T-cell (primary cell): ENCODE data around the gene CRIP1. TPM values are rescaled to one million over a fixed set of nuclear protein-coding genes. Genes with fewer than 3 reads are reported as not detected.

Source experiments
- ATAC-seq, 4 experiments: fragments of 200-7000 bp in 3 of 4; fragments of 150-1000 bp in 1 of 4; cut with Tn5 transposase; replicated peaks in 1 of 4; 1 replicate in 3 of 4; 2 replicates in 1 of 4; pipeline ENCODE4 v1.10.0; 2021; ENCODE audit warnings: moderate library complexity in 3 of 4, mild to moderate bottlenecking in 2 of 4, moderate number of reproducible peaks in 1 of 4
- CTCF ChIA-PET, 2 donors: fragments of 300-600 bp; sonication (Branson Sonifier 250); formaldehyde crosslinking; loops; one replicate each; lab custom pipeline; 2022; ENCODE audit warnings: antibody characterized with exemption in 2 of 2; lab: Charles Lee
- POLR2A ChIA-PET, 2 donors: fragments of 300-600 bp; sonication (Branson Sonifier 250); formaldehyde crosslinking; loops; one replicate each; lab custom pipeline; 2022; ENCODE audit warnings: antibody characterized with exemption in 2 of 2; lab: Charles Lee
- DNase-seq, 35 experiments: peaks; one replicate each; pipeline versions ENCODE4 v3.0.0 to v3.0.0-alpha.2; 2013 to 2023
- H3K27ac ChIP-seq: one replicate; pipeline ENCODE4 v1.5.1; 2013; ENCODE audit warnings: low read length
- H3K27me3 ChIP-seq, 2 experiments: replicated peaks in 1 of 2; 1 replicate in 1 of 2; 2 replicates in 1 of 2; pipeline versions ENCODE4 v1.6.1 to v1.7.0; 2013; ENCODE audit warnings: low read length in 1 of 2, mixed read lengths in 1 of 2; ENCODE audit not compliant: control insufficient read depth in 2 of 2, insufficient read depth in 2 of 2; ENCODE audit errors: extremely low read depth in 1 of 2
- H3K36me3 ChIP-seq, 2 donors: 1 replicate in 1 of 2; 2 replicates in 1 of 2; pipeline versions ENCODE4 v1.6.1 to v1.7.0; 2013; ENCODE audit warnings: low read length in 1 of 2; ENCODE audit not compliant: control insufficient read depth in 2 of 2, insufficient read depth in 1 of 2; ENCODE audit errors: extremely low read depth in 1 of 2
- H3K4me1 ChIP-seq, 2 experiments: 1 replicate in 1 of 2; 2 replicates in 1 of 2; pipeline versions ENCODE4 v1.6.1 to v1.7.0; 2013; ENCODE audit warnings: low read length in 2 of 2, mixed read lengths in 1 of 2; ENCODE audit not compliant: insufficient read depth in 2 of 2, control insufficient read depth in 1 of 2; ENCODE audit errors: extremely low read depth in 1 of 2
- H3K4me3 ChIP-seq, 2 donors: 1 replicate in 1 of 2; 2 replicates in 1 of 2; pipeline versions ENCODE4 v1.5.1 to v1.7.0; 2013; ENCODE audit warnings: mild to moderate bottlenecking in 2 of 2, low read length in 1 of 2, moderate library complexity in 1 of 2; ENCODE audit not compliant: control insufficient read depth in 1 of 2; ENCODE audit errors: extremely low read depth in 1 of 2
- H3K9me3 ChIP-seq: 2 replicates; pipeline ENCODE4 v1.7.0; 2013
- H3K27ac Mint-ChIP-seq, 2 donors: one replicate each; pipeline ENCODE4 v1.8.0; 2020 to 2021; ENCODE audit warnings: mild to moderate bottlenecking in 2 of 2, mixed read lengths in 2 of 2
- H3K27me3 Mint-ChIP-seq, 2 donors: one replicate each; pipeline ENCODE4 v1.8.0; 2021 to 2022; ENCODE audit warnings: mixed read lengths in 2 of 2
- H3K36me3 Mint-ChIP-seq: one replicate; pipeline ENCODE4 v1.8.0; 2021; ENCODE audit warnings: mixed read lengths
- H3K4me1 Mint-ChIP-seq, 3 donors: one replicate each; pipeline ENCODE4 v1.8.0; 2020 to 2022; ENCODE audit warnings: mixed read lengths in 3 of 3, mild to moderate bottlenecking in 1 of 3
- H3K4me3 Mint-ChIP-seq, 3 donors: one replicate each; pipeline ENCODE4 v1.8.0; 2020 to 2022; ENCODE audit warnings: mild to moderate bottlenecking in 3 of 3, mixed read lengths in 3 of 3, moderate library complexity in 3 of 3
- H3K9me3 Mint-ChIP-seq, 3 donors: one replicate each; pipeline ENCODE4 v1.8.0; 2020 to 2022; ENCODE audit warnings: mixed read lengths in 3 of 3
- WGBS: methylation state at CpG from one replicate; pipeline ENCODE4 v1.1.5; 2013; ENCODE audit warnings: missing lambda C conversion rate; ENCODE audit not compliant: insufficient coverage; 5-methylcytosine and 5-hydroxymethylcytosine counted together
- total RNA-seq, 35 experiments: library from RNA in 6 of 35; stranded (reverse) in 6 of 35; fragments of 120-200 nt in 1 of 35; gene quantifications; one replicate each; pipeline versions ENCODE4 v1.2.1 to v1.2.4 and lab custom pipeline; 2013 to 2026

The CRIP1 gene
- total RNA-seq, 5 donors from 2014 or later (not counting 1 experiment from before 2014, with no cell fraction given): 224 to 477 (median 329) TPM

DNA sequence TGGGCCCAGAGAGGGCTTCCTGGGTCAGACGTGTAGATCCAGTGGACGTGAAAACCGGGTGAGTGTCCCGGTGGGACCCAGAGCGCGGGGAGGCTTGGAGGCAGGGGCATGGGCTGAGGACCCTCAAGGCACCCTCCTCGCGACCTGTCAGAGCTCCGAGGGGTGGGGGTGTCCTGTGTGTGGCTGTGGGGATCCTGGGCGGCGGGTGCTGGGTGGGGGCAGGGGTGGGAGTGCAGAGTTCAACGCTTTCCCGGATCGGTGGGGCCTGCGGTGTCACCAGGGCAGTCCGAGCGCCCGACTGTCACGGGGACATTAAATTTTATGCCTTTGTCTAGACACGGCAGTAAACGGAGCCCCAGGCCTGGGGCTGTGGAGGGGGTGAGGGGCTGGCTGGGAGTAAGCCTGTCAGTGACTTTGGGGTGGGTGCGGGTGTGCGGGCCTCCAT, 40.7 kb downstream of the CRIP1 start:
- ATAC-seq (no peak), DNase-seq (no peak)
- Mint-ChIP-seq H3K4me1 (peaks cover 10 to 35% (median 15%) of the 10 kb centered on the region in 3 donors), H3K27me3 (peaks cover 0 to 8% of the 10 kb centered on the region in 2 donors), H3K9me3 (no peaks in the 10 kb centered on the region), H3K27ac (peak overlapping the region in 1 of 2 donors; percentile 43), H3K4me3 (peak overlapping the region; percentile 61 to 83 (median 70)), H3K36me3 (no peaks in the 10 kb centered on the region)
- ChIA-PET POLR2A (no interaction called here), CTCF (no interaction called here)
- no peak overlapping the region for H3K27ac ChIP-seq
- H3K4me1 ChIP-seq: peaks cover 16 to 45% of the 10 kb centered on the region in 2 experiments
- peak overlapping the region; percentile 31 to 51 for H3K4me3 ChIP-seq
- no peaks in the 10 kb centered on the region for H3K9me3 ChIP-seq
- H3K27me3 ChIP-seq: peaks cover 0 to 57% of the 10 kb centered on the region in 2 experiments
- H3K36me3 ChIP-seq: no peaks in the 10 kb centered on the region
- WGBS: 54% methylated on average over 20 of the region's 23 CpGs

DNA sequence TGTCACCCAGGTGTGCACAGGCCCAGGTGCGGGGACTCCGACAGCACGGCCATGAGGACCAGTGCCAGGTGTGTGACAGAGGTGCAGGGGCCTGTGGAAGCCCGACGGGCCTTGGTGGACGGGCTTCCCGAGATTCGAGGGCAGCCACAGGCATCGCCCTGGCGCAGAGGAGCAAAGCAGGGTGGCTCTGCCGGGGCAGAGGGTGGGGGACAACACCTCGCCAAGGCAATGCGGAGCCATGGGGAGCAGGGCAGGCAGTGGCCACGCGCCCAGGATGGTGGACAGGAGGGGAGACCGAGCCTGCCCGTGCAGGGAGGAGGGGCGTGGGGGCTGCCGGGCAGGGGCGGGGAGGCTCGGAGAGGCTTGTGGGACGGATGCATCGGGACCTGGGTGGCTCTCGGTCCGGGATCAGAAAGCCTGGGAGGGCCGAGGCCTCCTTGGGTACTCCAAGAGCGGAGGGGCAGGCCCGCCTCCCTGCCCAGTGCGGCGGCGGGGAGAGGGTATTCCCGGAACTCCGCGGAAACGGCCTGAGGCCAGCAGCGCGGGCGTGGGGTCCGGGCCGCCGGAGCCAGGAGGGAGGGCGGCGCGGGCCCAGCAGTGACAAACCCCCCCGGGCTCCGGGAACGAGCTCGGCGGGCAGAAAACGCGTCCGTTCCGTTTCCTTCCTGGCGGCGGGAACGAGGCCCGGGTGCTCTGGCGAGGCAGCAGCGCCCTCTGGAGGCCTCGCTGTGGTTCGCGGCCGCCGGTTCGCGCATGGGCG, 41.3 kb downstream of the CRIP1 start:
- peak; percentile 69 to 74 (median 72) for ATAC-seq
- peaks cover 0 to 8% of the 10 kb centered on the region in 2 donors for H3K27me3 Mint-ChIP-seq
- no peak overlapping the region for H3K27ac ChIP-seq
- ChIA-PET CTCF (interaction anchor here in 1 of 2 donors (1.0 to 1.6 kb wide), 4 partner anchors 10 to 158 kb away, joined by 4 to 9 read pairs (median 4); no protein-coding TSS in a partner anchor), POLR2A (no interaction called here)
- peaks cover 0 to 63% of the 10 kb centered on the region in 2 experiments for H3K27me3 ChIP-seq
- peak overlapping the region; percentile 32 to 72 for H3K4me3 ChIP-seq
- no peaks in the 10 kb centered on the region for H3K36me3 ChIP-seq
- peaks cover 16 to 45% of the 10 kb centered on the region in 2 experiments for H3K4me1 ChIP-seq
- no peaks in the 10 kb centered on the region for H3K9me3 ChIP-seq
- H3K4me1 Mint-ChIP-seq: peaks cover 10 to 41% (median 15%) of the 10 kb centered on the region in 3 donors
- peak overlapping the region in 1 of 2 donors; percentile 39 for H3K27ac Mint-ChIP-seq
- peak overlapping the region; percentile 61 to 83 (median 70) for H3K4me3 Mint-ChIP-seq
- 14% methylated on average over 60 of the region's 67 CpGs for WGBS
- H3K9me3 Mint-ChIP-seq: no peaks in the 10 kb centered on the region
- peak; percentile 51 to 91 (median 71) for DNase-seq
- no peaks in the 10 kb centered on the region for H3K36me3 Mint-ChIP-seq

DNA sequence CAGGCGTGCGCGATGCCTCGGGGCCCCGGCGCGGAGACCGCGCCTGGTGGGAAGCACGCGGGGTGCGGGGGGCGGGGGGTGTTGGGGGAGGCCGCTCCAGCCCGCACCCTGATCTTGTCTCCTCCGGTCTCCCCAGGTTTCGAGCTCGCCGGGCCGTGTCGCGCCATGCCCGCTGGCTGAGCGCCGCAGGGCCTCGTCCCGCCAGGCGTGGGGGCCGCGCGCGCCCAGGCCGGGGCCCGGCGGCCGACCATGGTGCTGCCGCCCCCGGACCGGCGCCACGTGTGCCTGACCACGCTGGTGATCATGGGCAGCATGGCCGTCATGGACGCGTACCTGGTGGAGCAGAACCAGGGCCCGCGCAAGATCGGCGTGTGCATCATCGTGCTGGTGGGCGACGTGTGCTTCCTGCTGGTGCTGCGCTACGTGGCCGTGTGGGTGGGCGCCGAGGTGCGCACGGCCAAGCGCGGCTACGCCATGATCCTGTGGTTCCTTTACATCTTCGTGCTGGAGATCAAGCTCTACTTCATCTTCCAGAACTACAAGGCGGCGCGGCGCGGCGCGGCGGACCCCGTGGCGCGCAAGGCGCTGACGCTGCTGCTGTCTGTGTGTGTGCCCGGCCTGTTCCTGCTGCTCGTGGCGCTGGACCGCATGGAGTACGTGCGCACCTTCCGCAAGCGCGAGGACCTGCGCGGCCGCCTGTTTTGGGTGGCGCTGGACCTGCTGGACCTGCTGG, 42.1 kb downstream of the CRIP1 start:
- POLR2A ChIA-PET: no interaction called here
- H3K27ac Mint-ChIP-seq: peak overlapping the region in 1 of 2 donors; percentile 23
- CTCF ChIA-PET: interaction anchor here (0.6 to 1.6 kb wide), 5 partner anchors 9 to 158 kb away, joined by 3 to 9 read pairs (median 4); no protein-coding TSS in a partner anchor
- Histone ChIP-seq H3K4me3 (peak overlapping the region; percentile 34 to 64), H3K27me3 (peaks cover 0 to 68% of the 10 kb centered on the region in 2 experiments), H3K4me1 (peaks cover 16 to 45% of the 10 kb centered on the region in 2 experiments), H3K36me3 (no peaks in the 10 kb centered on the region), H3K27ac (no peak overlapping the region), H3K9me3 (no peaks in the 10 kb centered on the region)
- 16% methylated on average over 74 of the region's 89 CpGs for WGBS
- H3K4me1 Mint-ChIP-seq: peaks cover 10 to 42% (median 15%) of the 10 kb centered on the region in 3 donors
- peaks cover 0 to 8% of the 10 kb centered on the region in 2 donors for H3K27me3 Mint-ChIP-seq
- H3K9me3 Mint-ChIP-seq: no peaks in the 10 kb centered on the region
- no peaks in the 10 kb centered on the region for H3K36me3 Mint-ChIP-seq
- DNase-seq (peak in 4 of 35 experiments; percentile 11 to 49 (median 37)), ATAC-seq (peak; percentile 14 to 23 (median 20))
- H3K4me3 Mint-ChIP-seq: peak overlapping the region; percentile 74 to 83 (median 78)

DNA sequence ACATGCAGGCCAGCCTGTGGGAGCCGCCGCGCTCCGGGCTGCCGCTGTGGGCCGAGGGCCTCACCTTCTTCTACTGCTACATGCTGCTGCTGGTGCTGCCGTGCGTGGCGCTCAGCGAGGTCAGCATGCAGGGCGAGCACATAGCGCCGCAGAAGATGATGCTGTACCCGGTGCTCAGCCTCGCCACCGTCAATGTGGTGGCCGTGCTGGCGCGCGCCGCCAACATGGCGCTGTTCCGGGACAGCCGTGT, 42.6 kb downstream of the CRIP1 start:
- ChIA-PET CTCF (interaction anchor here in 1 of 2 donors (1.5 to 1.6 kb wide), 2 partner anchors 9 to 159 kb away, joined by 5 to 9 read pairs; no protein-coding TSS in a partner anchor), POLR2A (no interaction called here)
- H3K27ac Mint-ChIP-seq: peak overlapping the region in 1 of 2 donors; percentile 23
- H3K4me3 Mint-ChIP-seq: peak overlapping the region; percentile 74 to 83 (median 78)
- H3K4me3 ChIP-seq: peak overlapping the region; percentile 34 to 64
- no peaks in the 10 kb centered on the region for H3K9me3 Mint-ChIP-seq
- peaks cover 10 to 42% (median 15%) of the 10 kb centered on the region in 3 donors for H3K4me1 Mint-ChIP-seq
- peaks cover 0 to 8% of the 10 kb centered on the region in 2 donors for H3K27me3 Mint-ChIP-seq
- DNase-seq (peak in 1 of 35 experiments; percentile 44), ATAC-seq (peak in 1 of 4 experiments; percentile 14)
- WGBS: 25% methylated on average over 24 of the region's 24 CpGs
- peaks cover 0 to 69% of the 10 kb centered on the region in 2 experiments for H3K27me3 ChIP-seq
- H3K4me1 ChIP-seq: peaks cover 16 to 45% of the 10 kb centered on the region in 2 experiments
- H3K36me3 Mint-ChIP-seq: no peaks in the 10 kb centered on the region
- no peak overlapping the region for H3K27ac ChIP-seq
- H3K9me3 ChIP-seq: no peaks in the 10 kb centered on the region
- no peaks in the 10 kb centered on the region for H3K36me3 ChIP-seq

DNA sequence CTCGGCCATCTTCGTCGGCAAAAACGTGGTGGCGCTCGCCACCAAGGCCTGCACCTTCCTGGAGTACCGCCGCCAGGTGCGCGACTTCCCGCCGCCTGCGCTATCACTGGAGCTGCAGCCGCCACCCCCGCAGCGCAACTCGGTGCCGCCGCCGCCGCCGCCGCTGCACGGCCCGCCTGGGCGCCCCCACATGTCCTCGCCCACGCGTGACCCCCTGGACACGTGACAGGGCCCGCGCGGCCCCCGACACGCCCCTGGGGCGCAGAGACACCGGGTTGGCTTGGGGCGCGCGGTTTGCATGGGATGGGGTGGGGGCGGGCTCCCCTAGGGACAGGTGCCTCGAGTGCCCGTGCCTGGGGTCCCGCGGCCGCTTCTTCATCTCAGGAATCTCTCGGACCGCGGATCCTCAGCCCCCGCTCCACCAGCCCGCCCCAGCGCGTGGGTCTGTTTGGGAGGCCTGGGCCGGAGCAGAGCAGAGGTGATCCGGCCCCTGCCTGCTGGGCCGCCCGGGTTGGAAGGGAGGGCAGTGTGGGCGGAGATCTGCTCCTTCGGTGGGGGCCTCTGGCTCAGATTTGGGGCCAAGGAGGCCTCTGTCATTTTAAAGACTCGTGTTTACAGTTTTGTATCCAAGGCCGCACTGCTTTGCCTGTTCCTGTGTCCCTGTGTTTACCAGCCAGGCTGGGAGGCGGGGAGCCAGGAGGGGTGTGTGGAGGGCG, 43.0 kb downstream of the CRIP1 start:
- Mint-ChIP-seq H3K9me3 (no peaks in the 10 kb centered on the region), H3K27ac (peak overlapping the region in 1 of 2 donors; percentile 46), H3K27me3 (peaks cover 0 to 8% of the 10 kb centered on the region in 2 donors), H3K4me3 (peak overlapping the region; percentile 74 to 83 (median 78)), H3K36me3 (no peaks in the 10 kb centered on the region), H3K4me1 (peaks cover 10 to 42% (median 15%) of the 10 kb centered on the region in 3 donors)
- Histone ChIP-seq H3K4me1 (peaks cover 16 to 45% of the 10 kb centered on the region in 2 experiments), H3K36me3 (no peaks in the 10 kb centered on the region), H3K4me3 (peak overlapping the region; percentile 34 to 64), H3K27ac (no peak overlapping the region), H3K27me3 (peaks cover 0 to 69% of the 10 kb centered on the region in 2 experiments), H3K9me3 (no peaks in the 10 kb centered on the region)
- ChIA-PET POLR2A (no interaction called here), CTCF (interaction anchor here in 1 of 2 donors (1.6 kb wide), 1 partner anchor 8 kb away, joined by 5 read pairs; no protein-coding TSS in a partner anchor)
- ATAC-seq (peak in 3 of 4 experiments; percentile 34 to 36 (median 36)), DNase-seq (peak in 10 of 35 experiments; percentile 15 to 60 (median 26))
- WGBS: 44% methylated on average over 60 of the region's 63 CpGs
